BE2C (cell line): ENCODE measurements around the gene CFAP107. TPM values are rescaled to one million over a fixed set of nuclear protein-coding genes. Genes with fewer than 3 reads are reported as not detected.

ENCODE experiments used
- DNase-seq: peaks from one replicate; pipeline ENCODE4 v3.0.0-alpha.2; 2020
- H3K27me3 ChIP-seq: fragments of 250-450 bp; sonication (Bioruptor Pico); 2 replicates; pipeline ENCODE4 v1.5.1; 2020; ENCODE audit warnings: mild to moderate bottlenecking
- H3K36me3 ChIP-seq: fragments of 250-450 bp; sonication (Bioruptor Pico); 2 replicates; pipeline ENCODE4 v1.5.1; 2020; ENCODE audit warnings: mild to moderate bottlenecking
- H3K4me1 ChIP-seq: fragments of 250-450 bp; sonication (Bioruptor Pico); 2 replicates; pipeline ENCODE4 v1.5.1; 2020
- H3K4me3 ChIP-seq: 2 replicates; pipeline ENCODE4 v1.5.1; 2011; ENCODE audit warnings: low read depth, low read length
- H3K9me3 ChIP-seq: fragments of 250-450 bp; sonication (Bioruptor Pico); 2 replicates; pipeline ENCODE4 v1.5.1; 2020
- polyA plus RNA-seq: library from polyadenylated mRNA; unstranded; fragments of >200 nt; gene quantifications from one replicate; pipeline ENCODE4 v1.2.1, GENCODE V29; 2012; ENCODE audit warnings: low read depth, missing spikeins; ENCODE audit not compliant: insufficient read length, insufficient read depth
- TF ChIP-seq, protein P1 (sequence below): IDR thresholded peaks from 2 replicates; pipeline ENCODE4 v1.5.1; 2012; ENCODE audit warnings: mild to moderate bottlenecking, low read depth, low read length

CFAP107 gene, protein sequence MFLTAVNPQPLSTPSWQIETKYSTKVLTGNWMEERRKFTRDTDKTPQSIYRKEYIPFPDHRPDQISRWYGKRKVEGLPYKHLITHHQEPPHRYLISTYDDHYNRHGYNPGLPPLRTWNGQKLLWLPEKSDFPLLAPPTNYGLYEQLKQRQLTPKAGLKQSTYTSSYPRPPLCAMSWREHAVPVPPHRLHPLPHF
- 4.3 TPM for polyA plus RNA-seq

DNA sequence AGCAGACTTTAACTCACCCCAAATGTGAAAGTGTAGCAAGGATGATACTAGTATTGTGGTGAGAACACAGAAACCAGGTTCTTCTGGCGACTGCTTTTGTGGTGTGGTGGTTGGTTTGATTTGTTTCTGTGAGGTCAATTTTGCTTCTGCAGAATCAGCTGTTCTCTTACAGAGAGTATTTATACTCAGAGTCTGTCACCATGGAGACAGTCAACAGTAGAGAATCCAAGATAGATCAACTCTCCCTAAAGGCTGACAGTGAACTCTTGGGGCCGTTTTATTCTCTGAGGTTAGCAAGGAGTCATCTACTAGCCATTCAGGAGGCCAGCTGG, at the start of gene CFAP107:
Gene CFAP107 (plus strand): TSS at position 209 of the 332 bp plus-strand sequence. CDS start 231 bp downstream, outside the sequence.
- H3K36me3 ChIP-seq, result no peaks in the 10 kb centered on the region
- H3K4me1 ChIP-seq, result no peaks in the 10 kb centered on the region
- H3K4me3 ChIP-seq, result no peak within 1 kb of the TSS
- TF ChIP-seq, protein P1, sequence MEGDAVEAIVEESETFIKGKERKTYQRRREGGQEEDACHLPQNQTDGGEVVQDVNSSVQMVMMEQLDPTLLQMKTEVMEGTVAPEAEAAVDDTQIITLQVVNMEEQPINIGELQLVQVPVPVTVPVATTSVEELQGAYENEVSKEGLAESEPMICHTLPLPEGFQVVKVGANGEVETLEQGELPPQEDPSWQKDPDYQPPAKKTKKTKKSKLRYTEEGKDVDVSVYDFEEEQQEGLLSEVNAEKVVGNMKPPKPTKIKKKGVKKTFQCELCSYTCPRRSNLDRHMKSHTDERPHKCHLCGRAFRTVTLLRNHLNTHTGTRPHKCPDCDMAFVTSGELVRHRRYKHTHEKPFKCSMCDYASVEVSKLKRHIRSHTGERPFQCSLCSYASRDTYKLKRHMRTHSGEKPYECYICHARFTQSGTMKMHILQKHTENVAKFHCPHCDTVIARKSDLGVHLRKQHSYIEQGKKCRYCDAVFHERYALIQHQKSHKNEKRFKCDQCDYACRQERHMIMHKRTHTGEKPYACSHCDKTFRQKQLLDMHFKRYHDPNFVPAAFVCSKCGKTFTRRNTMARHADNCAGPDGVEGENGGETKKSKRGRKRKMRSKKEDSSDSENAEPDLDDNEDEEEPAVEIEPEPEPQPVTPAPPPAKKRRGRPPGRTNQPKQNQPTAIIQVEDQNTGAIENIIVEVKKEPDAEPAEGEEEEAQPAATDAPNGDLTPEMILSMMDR, result no peak
- no peaks in the 10 kb centered on the region for H3K9me3 ChIP-seq
- H3K27me3 ChIP-seq, result no peaks in the 10 kb centered on the region
- DNase-seq, result no peak

- TF ChIP-seq, protein P1, result no peak
- H3K9me3 ChIP-seq, result no peaks in the 10 kb centered on the region
- DNase-seq, result no peak
- no peaks in the 10 kb centered on the region for H3K36me3 ChIP-seq
- no peaks in the 10 kb centered on the region for H3K27me3 ChIP-seq
- no peaks in the 10 kb centered on the region for H3K4me1 ChIP-seq
- no peak overlapping the region for H3K4me3 ChIP-seq
These were observed 49.3 kb upstream of the CFAP107 start for GRCh38 chr1:12696658-12697057.

- H3K4me3 ChIP-seq, result no peak overlapping the region
- no peaks in the 10 kb centered on the region for H3K4me1 ChIP-seq
- no peak for DNase-seq
- H3K27me3 ChIP-seq, result no peaks in the 10 kb centered on the region
- H3K36me3 ChIP-seq, result no peaks in the 10 kb centered on the region
- H3K9me3 ChIP-seq, result no peaks in the 10 kb centered on the region
- TF ChIP-seq, protein P1, result no peak
These were observed 48.6 kb upstream of the CFAP107 start for GRCh38 chr1:12697397-12697796.

- Histone ChIP-seq H3K4me1 (no peaks in the 10 kb centered on the region), H3K4me3 (no peak overlapping the region)
- TF ChIP-seq, protein P1, result no peak
These were observed 42.1 kb upstream of the CFAP107 start for GRCh38 chr1:12703821-12704451.

DNA sequence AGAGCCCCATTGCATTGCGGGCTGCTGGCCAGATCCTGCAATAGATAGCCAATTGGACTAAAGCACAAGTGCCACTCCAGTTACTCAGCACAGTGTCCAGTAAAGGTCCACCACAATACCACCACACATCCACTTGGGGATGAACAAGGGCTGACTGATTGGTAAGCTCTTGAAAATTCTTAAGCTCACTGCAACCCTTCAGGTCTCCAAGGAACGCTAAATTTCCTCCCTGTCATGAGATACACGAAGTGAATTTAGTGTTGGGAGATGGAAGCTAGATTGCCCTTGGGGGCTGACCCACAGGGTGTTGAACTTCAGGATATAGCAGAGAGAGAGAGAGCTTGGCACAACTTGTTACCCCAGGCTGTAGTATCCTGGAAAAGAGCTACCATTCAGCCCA, 39.9 kb upstream of the CFAP107 start:
- Histone ChIP-seq H3K4me1 (no peaks in the 10 kb centered on the region), H3K9me3 (no peaks in the 10 kb centered on the region), H3K36me3 (no peaks in the 10 kb centered on the region), H3K27me3 (no peaks in the 10 kb centered on the region), H3K4me3 (no peak overlapping the region)
- TF ChIP-seq, protein P1, result no peak
- no peak for DNase-seq

More at GRCh38 chr1:12703821-12704451, 42.1 kb upstream of the CFAP107 start:
- no peak for DNase-seq
- Histone ChIP-seq H3K9me3 (no peaks in the 10 kb centered on the region), H3K36me3 (no peaks in the 10 kb centered on the region), H3K27me3 (no peaks in the 10 kb centered on the region)

DNA sequence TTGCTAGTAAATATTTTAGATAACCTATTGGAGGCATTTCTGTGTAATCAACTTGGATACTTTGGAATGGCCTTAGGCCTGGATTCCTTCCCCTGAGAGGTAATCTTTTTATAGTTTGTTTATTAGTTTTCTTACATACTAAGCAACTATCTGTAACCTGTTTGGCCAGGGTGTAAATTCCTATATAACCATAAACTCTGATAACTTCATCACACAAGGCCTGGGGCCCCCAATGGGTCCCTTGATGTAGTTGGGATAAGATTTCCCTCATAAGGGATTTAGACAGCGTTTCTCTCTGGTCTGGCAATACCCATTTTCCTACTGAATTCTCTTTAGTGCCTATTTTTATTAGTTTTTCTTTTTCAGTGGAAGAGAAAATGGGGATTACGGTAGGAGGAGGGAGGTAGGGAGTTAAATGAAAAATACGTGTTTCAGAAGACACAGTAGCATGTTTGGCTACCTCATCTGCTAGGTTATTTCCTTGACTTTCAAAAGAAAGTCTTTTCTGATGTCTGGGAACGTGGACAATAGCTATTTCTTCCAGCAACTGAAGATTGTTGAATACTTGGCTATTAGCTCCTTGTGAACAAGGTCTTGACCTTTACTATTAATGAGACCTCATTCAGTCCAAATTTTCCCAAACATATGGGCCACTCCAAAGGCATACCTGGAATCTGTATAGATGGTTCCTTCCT, 37.5 kb upstream of the CFAP107 start:
- Histone ChIP-seq H3K36me3 (no peaks in the 10 kb centered on the region), H3K4me1 (no peaks in the 10 kb centered on the region), H3K4me3 (no peak overlapping the region), H3K9me3 (no peaks in the 10 kb centered on the region), H3K27me3 (no peaks in the 10 kb centered on the region)
- no peak for DNase-seq
- TF ChIP-seq, protein P1, result no peak
